ENCODE measurements around the gene TRAPPC2L. TPM values are rescaled to one million over a fixed set of nuclear protein-coding genes. Genes with fewer than 3 reads are reported as not detected.
"Not testable (repeated sequence)": the region's sequence is repeated elsewhere in the genome, so short reads cannot be mapped to it uniquely, and the experiment has no call there.

Gene TRAPPC2L
- total RNA-seq, 1 experiment from 2014 or later: 94.1 TPM

DNA sequence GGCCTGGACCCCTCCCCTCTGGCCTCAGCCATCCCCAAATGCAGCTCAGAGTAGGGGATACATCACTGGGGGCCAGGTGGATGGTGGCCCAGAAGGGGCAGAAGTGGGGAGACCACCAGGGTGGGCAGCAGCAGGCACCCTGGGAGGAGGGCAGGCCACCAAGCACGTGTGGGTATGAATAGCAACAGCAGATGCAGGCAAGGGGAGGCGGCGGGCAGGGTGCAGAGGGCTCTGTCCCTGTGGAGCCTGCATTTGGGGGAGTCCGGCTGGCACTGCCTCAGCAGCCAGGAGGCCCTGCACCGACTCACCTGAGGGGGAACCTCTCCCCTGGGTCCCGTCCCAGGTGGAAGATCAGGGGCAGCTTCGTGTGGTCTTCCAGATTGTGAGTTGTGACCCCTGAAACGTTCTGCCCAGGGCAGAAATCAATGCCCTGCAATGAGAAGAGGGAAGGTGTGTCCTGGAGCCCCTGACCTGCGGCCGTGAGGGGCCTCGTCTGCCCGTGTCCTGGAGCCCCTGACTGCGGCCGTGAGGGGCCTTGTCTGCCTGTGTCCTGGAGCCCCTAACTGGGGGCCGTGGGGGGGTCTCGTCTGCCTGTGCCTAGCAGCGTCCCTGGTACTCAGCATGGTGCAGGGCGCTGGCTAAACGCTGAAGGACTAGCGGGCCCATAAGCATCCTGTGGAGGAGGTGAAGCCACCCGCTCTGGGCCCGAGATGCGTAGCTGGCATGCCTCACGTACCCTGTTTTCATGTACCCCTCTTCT is 34.5 kb upstream of the TRAPPC2L start:
- BruUV-seq (replicated peaks): no TSS peak
- H3K79me2 ChIP-seq (ENCODE audit: insufficient read depth, low read length): no peaks in the 10 kb centered on the region
- intact Hi-C loops (cut with micrococcal nuclease): no loop called here
- TF ChIP-seq POLR2AphosphoS5 (IDR thresholded peaks at IDR 0.05; ENCODE audit: low read depth, low read length) (no peak), CBX3 (IDR thresholded peaks at IDR 0.05; ENCODE audit: low read depth) (no peak), TCF7L2 (IDR thresholded peaks at IDR 0.05; ENCODE audit: borderline replicate concordance, extremely low read depth, insufficient read depth, insufficient read length) (no peak), SIN3A (IDR thresholded peaks at IDR 0.05; ENCODE audit: low read depth) (no peak), FOSL1 (IDR thresholded peaks at IDR 0.05; ENCODE audit: low read depth) (no peak), RAD21 (IDR thresholded peaks at IDR 0.05; ENCODE audit: low read depth) (no peak), ELF1 (IDR thresholded peaks at IDR 0.05; ENCODE audit: borderline replicate concordance, low read depth) (no peak), SRF (IDR thresholded peaks at IDR 0.05; ENCODE audit: low read depth) (no peak), YY1 (IDR thresholded peaks at IDR 0.05; ENCODE audit: extremely low read depth, insufficient replicate concordance, low read depth, low read length) (no peak), POLR2A (IDR thresholded peaks at IDR 0.05; ENCODE audit: borderline replicate concordance, extremely low read depth, insufficient read depth, insufficient read length) (no peak), ZNF274 (IDR thresholded peaks at IDR 0.05; ENCODE audit: low read depth, low read length) (no peak), JUND (IDR thresholded peaks at IDR 0.05) (no peak), EZH2phosphoT487 (IDR thresholded peaks at IDR 0.05; ENCODE audit: borderline replicate concordance) (no peak), CEBPB (IDR thresholded peaks at IDR 0.05; ENCODE audit: low read depth) (no peak)
- TF ChIP-seq, protein P1, sequence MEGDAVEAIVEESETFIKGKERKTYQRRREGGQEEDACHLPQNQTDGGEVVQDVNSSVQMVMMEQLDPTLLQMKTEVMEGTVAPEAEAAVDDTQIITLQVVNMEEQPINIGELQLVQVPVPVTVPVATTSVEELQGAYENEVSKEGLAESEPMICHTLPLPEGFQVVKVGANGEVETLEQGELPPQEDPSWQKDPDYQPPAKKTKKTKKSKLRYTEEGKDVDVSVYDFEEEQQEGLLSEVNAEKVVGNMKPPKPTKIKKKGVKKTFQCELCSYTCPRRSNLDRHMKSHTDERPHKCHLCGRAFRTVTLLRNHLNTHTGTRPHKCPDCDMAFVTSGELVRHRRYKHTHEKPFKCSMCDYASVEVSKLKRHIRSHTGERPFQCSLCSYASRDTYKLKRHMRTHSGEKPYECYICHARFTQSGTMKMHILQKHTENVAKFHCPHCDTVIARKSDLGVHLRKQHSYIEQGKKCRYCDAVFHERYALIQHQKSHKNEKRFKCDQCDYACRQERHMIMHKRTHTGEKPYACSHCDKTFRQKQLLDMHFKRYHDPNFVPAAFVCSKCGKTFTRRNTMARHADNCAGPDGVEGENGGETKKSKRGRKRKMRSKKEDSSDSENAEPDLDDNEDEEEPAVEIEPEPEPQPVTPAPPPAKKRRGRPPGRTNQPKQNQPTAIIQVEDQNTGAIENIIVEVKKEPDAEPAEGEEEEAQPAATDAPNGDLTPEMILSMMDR (IDR thresholded peaks at IDR 0.05 in 2 of 3, conservative IDR thresholded peaks at IDR 0.05 in 1 of 3; ENCODE audit: borderline replicate concordance in 1 of 3, insufficient read depth in 1 of 3, low read depth in 2 of 3, low read length in 2 of 3): no peak
- TF ChIP-seq, protein P2, sequence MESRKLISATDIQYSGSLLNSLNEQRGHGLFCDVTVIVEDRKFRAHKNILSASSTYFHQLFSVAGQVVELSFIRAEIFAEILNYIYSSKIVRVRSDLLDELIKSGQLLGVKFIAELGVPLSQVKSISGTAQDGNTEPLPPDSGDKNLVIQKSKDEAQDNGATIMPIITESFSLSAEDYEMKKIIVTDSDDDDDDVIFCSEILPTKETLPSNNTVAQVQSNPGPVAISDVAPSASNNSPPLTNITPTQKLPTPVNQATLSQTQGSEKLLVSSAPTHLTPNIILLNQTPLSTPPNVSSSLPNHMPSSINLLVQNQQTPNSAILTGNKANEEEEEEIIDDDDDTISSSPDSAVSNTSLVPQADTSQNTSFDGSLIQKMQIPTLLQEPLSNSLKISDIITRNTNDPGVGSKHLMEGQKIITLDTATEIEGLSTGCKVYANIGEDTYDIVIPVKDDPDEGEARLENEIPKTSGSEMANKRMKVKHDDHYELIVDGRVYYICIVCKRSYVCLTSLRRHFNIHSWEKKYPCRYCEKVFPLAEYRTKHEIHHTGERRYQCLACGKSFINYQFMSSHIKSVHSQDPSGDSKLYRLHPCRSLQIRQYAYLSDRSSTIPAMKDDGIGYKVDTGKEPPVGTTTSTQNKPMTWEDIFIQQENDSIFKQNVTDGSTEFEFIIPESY (IDR thresholded peaks at IDR 0.05; ENCODE audit: extremely low read depth, insufficient replicate concordance, low read length): no peak
- TF ChIP-seq, protein P3, sequence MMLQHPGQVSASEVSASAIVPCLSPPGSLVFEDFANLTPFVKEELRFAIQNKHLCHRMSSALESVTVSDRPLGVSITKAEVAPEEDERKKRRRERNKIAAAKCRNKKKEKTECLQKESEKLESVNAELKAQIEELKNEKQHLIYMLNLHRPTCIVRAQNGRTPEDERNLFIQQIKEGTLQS (IDR thresholded peaks at IDR 0.05): no peak
- TF ChIP-seq, protein P4, sequence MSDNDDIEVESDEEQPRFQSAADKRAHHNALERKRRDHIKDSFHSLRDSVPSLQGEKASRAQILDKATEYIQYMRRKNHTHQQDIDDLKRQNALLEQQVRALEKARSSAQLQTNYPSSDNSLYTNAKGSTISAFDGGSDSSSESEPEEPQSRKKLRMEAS (IDR thresholded peaks at IDR 0.05): no peak
- ChIA-PET RAD21 (ENCODE audit: low non-redundant PET in 1 of 2, low total read pairs in 2 of 2, uncharacterized antibody in 2 of 2, unreplicated experiment in 2 of 2) (no interaction called here), POLR2A (no interaction called here), CTCF (no interaction called here)
- DNase-seq (ENCODE audit: low read depth, low spot score): no peak
- H3K9me2 ChIP-seq (ENCODE audit: insufficient read depth): no peaks in the 10 kb centered on the region
- H3K9ac ChIP-seq (ENCODE audit: low read length): no peak overlapping the region
- no peaks in the 10 kb centered on the region for H3K27me3 ChIP-seq (ENCODE audit: insufficient read depth, low read length)
- H2AFZ ChIP-seq (ENCODE audit: low read depth, low read length, poor library complexity, severe bottlenecking): no peak overlapping the region
- no peak overlapping the region for H3K4me2 ChIP-seq (ENCODE audit: low read length)
- no peak overlapping the region for H3K4me3 ChIP-seq (replicated peaks in 1 of 2; ENCODE audit: low read depth in 1 of 2, low read length in 2 of 2)
- H4K20me1 ChIP-seq (ENCODE audit: insufficient read depth): no peaks in the 10 kb centered on the region
- no peak overlapping the region for H3K27ac ChIP-seq (ENCODE audit: low read depth, low read length)
- no peak for ATAC-seq
- H3K36me3 ChIP-seq (ENCODE audit: control insufficient read depth in 1 of 2, insufficient read depth in 2 of 2, low read length in 2 of 2): no peaks in the 10 kb centered on the region
- no peaks in the 10 kb centered on the region for H3K4me1 ChIP-seq (ENCODE audit: control insufficient read depth in 1 of 2, insufficient read depth in 2 of 2, low read length in 2 of 2)
- no peaks in the 10 kb centered on the region for H3K9me3 ChIP-seq (ENCODE audit: control insufficient read depth in 1 of 2, insufficient read depth in 1 of 2, low read depth in 1 of 2, low read length in 2 of 2)

DNA sequence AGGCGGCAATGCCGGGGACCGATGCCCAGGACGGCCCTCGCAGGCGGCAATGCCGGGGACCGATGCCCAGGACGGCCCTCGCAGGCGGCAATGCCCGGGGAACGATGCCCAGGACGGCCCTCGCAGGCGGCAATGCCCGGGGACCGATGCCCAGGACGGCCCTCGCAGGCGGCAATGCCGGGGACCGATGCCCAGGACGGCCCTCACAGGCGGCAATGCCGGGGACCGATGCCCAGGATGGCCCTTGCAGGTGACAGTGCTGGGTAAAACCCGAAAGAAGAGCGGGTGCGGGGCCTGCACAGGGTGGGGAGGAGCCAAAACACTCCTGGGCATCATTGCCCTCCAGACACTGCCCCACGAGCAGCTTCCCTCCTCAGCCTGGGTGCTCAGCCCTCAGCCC is 33.3 kb upstream of the TRAPPC2L start:
- ATAC-seq; H2AFZ ChIP-seq (ENCODE audit: low read depth, low read length, poor library complexity, severe bottlenecking); H3K79me2 ChIP-seq (ENCODE audit: insufficient read depth, low read length); H3K4me1 ChIP-seq (ENCODE audit: control insufficient read depth in 1 of 2, insufficient read depth in 2 of 2, low read length in 2 of 2); H3K4me2 ChIP-seq (ENCODE audit: low read length); POLR2A ChIA-PET; H3K27me3 ChIP-seq (ENCODE audit: insufficient read depth, low read length); H3K4me3 ChIP-seq (replicated peaks in 1 of 2; ENCODE audit: low read depth in 1 of 2, low read length in 2 of 2); CTCF ChIA-PET; H4K20me1 ChIP-seq (ENCODE audit: insufficient read depth); intact Hi-C loops (cut with micrococcal nuclease); H3K9ac ChIP-seq (ENCODE audit: low read length); RAD21 ChIA-PET (ENCODE audit: low non-redundant PET in 1 of 2, low total read pairs in 2 of 2, uncharacterized antibody in 2 of 2, unreplicated experiment in 2 of 2); H3K27ac ChIP-seq (ENCODE audit: low read depth, low read length); H3K9me2 ChIP-seq (ENCODE audit: insufficient read depth); H3K36me3 ChIP-seq (ENCODE audit: control insufficient read depth in 1 of 2, insufficient read depth in 2 of 2, low read length in 2 of 2); DNase-seq (ENCODE audit: low read depth, low spot score); H3K9me3 ChIP-seq (ENCODE audit: control insufficient read depth in 1 of 2, insufficient read depth in 1 of 2, low read depth in 1 of 2, low read length in 2 of 2); BruUV-seq (replicated peaks): not testable (repeated sequence)

Data from HCT116 (cell line).